Endothelial cell of umbilical vein (primary cell): ENCODE results near the gene MAP6D1. TPM values are rescaled to one million over a fixed set of nuclear protein-coding genes. Genes with fewer than 3 reads are reported as not detected.

Experiments used
- BruUV-seq: library from RNA; stranded (reverse); fragments of 400-500 nt; replicated peaks from 2 replicates; lab custom pipeline; 2021; lab: Mats Ljungman, UMichigan
- CTCF ChIA-PET: fragments of 300-600, 350-600 bp; sonication (Branson Sonifier 250); formaldehyde crosslinking; loops from one replicate; lab custom pipeline; 2021; ENCODE audit warnings: antibody characterized with exemption, inconsistent platforms; lab: Charles Lee
- POLR2A ChIA-PET: fragments of 300-600, 350-600 bp; sonication (Branson Sonifier 250); formaldehyde crosslinking; loops from one replicate; lab custom pipeline; 2021; ENCODE audit warnings: antibody characterized with exemption, inconsistent platforms; lab: Charles Lee
- DNase-seq: peaks from one replicate; pipeline ENCODE4 v3.0.0-alpha.2; 2011; ENCODE audit warnings: low read depth, low spot score
- FAIRE-seq: peaks from 2 replicates; lab custom pipeline; 2011; peaks lifted over from hg19 to GRCh38; lab: Jason Lieb, UNC
- H2AFZ ChIP-seq: 2 replicates; pipeline ENCODE4 v1.6.0; 2012; ENCODE audit warnings: low read depth, low read length, control low read depth, inconsistent platforms
- H3K27ac ChIP-seq: 2 replicates; pipeline ENCODE4 v1.5.1; 2011; ENCODE audit warnings: low read depth, mild to moderate bottlenecking, control low read depth, low read length, moderate library complexity; ENCODE audit not compliant: insufficient read depth
- H3K27me3 ChIP-seq, 2 experiments: 2 replicates each; pipeline versions ENCODE4 v1.6.0 to v1.6.1; 2011; ENCODE audit warnings: low read length in 2 of 2, mixed read lengths in 1 of 2; ENCODE audit not compliant: control insufficient read depth in 2 of 2, insufficient read depth in 2 of 2
- H3K36me3 ChIP-seq, 2 experiments: 2 replicates in 1 of 2; 3 replicates in 1 of 2; pipeline ENCODE4 v1.5.1; 2011; ENCODE audit warnings: low read length in 2 of 2, mild to moderate bottlenecking in 1 of 2, moderate library complexity in 1 of 2; ENCODE audit not compliant: control insufficient read depth in 2 of 2, insufficient read depth in 2 of 2; ENCODE audit errors: extremely low read depth in 1 of 2
- H3K4me1 ChIP-seq: 3 replicates; pipeline ENCODE4 v1.5.1; 2011; ENCODE audit warnings: mild to moderate bottlenecking, low read length; ENCODE audit not compliant: control insufficient read depth, insufficient read depth; ENCODE audit errors: extremely low read depth
- H3K4me2 ChIP-seq: 2 replicates; pipeline ENCODE4 v1.6.1; 2011; ENCODE audit warnings: low read length, control low read depth, mixed read lengths; ENCODE audit not compliant: insufficient read depth
- H3K4me3 ChIP-seq, 3 experiments: fragments of 200-600 bp in 1 of 3; sonication (generic), shearing (Covaris generic) in 1 of 3; replicated peaks in 1 of 3; 2 replicates each; pipeline ENCODE4 v1.5.1; 2011 to 2016; ENCODE audit warnings: control low read depth in 3 of 3, low read length in 3 of 3, mild to moderate bottlenecking in 2 of 3, inconsistent platforms in 1 of 3, low read depth in 1 of 3, moderate library complexity in 1 of 3; ENCODE audit not compliant: insufficient read depth in 1 of 3
- H3K79me2 ChIP-seq: 2 replicates; pipeline ENCODE4 v1.6.0; 2012; ENCODE audit warnings: low read length, inconsistent platforms; ENCODE audit not compliant: control insufficient read depth, insufficient read depth
- H3K9ac ChIP-seq: replicated peaks from 2 replicates; pipeline ENCODE3; 2011; ENCODE audit warnings: low read length, control low read depth; ENCODE audit not compliant: insufficient read depth; ENCODE audit errors: extremely low read depth
- H3K9me1 ChIP-seq: replicated peaks from 3 replicates; pipeline ENCODE4 v1.6.0; 2011; ENCODE audit warnings: mild to moderate bottlenecking, low read length; ENCODE audit not compliant: control insufficient read depth, insufficient read depth; ENCODE audit errors: extremely low read depth
- H3K9me3 ChIP-seq: replicated peaks from 2 replicates; pipeline ENCODE4 v1.5.1; 2012; ENCODE audit warnings: low read length, inconsistent platforms; ENCODE audit not compliant: control insufficient read depth, insufficient read depth
- H4K20me1 ChIP-seq: replicated peaks from 2 replicates; pipeline ENCODE3; 2011; ENCODE audit warnings: mild to moderate bottlenecking, low read length; ENCODE audit not compliant: control insufficient read depth, insufficient read depth; ENCODE audit errors: extremely low read depth
- FOS ChIP-seq: IDR thresholded peaks from 2 replicates; pipeline ENCODE4 v1.6.1; 2011; ENCODE audit warnings: mild to moderate bottlenecking, low read length, moderate library complexity, borderline replicate concordance; ENCODE audit not compliant: insufficient read depth
- GATA2 ChIP-seq: IDR thresholded peaks from 2 replicates; pipeline ENCODE4 v1.7.0; 2011; ENCODE audit warnings: low read depth, mild to moderate bottlenecking, moderate library complexity, mixed read lengths, low read length; ENCODE audit not compliant: insufficient read length, insufficient read depth
- JUN ChIP-seq: IDR thresholded peaks from 2 replicates; pipeline ENCODE4 v1.6.1; 2011; ENCODE audit warnings: borderline replicate concordance, low read depth; ENCODE audit not compliant: insufficient read length, insufficient read depth
- MYC ChIP-seq: IDR thresholded peaks from one replicate; pipeline ENCODE4 v1.6.1; 2011; ENCODE audit warnings: mild to moderate bottlenecking, low read depth, low read length
- POLR2A ChIP-seq: IDR thresholded peaks from 2 replicates; pipeline ENCODE4 v1.6.1; 2012; ENCODE audit warnings: low read depth, mild to moderate bottlenecking, control low read depth, low read length
- POLR2AphosphoS5 ChIP-seq: IDR thresholded peaks from 2 replicates; pipeline ENCODE4 v1.6.1; 2012; ENCODE audit warnings: low read depth, mild to moderate bottlenecking, control low read depth, low read length, moderate library complexity; ENCODE audit not compliant: insufficient read depth
- dilution Hi-C: fragments of 300-500 bp; cut with MboI; formaldehyde crosslinking; loops from one replicate; pipeline ENCODE4 v1.15.0; 2019; ENCODE audit warnings: low sequenced_read_pairs; ENCODE audit not compliant: extremely low pct_ligation_motif_present
- intact Hi-C: fragments of 100-400 bp; cut with micrococcal nuclease; formaldehyde crosslinking; loops from one replicate; pipeline ENCODE4 v1.10.0; 2022
- polyA plus RNA-seq, 4 experiments: library from polyadenylated mRNA; depleted of rRNA in 3 of 4; stranded (reverse) in 3 of 4; unstranded in 1 of 4; fragments of >200 nt; gene quantifications; 2 replicates each; pipeline versions ENCODE4 v1.2.1 to v1.2.3, GENCODE V29; 2011 to 2012; ENCODE audit warnings: missing spikeins in 1 of 4
- total RNA-seq: library from RNA; stranded (reverse); gene quantifications from 2 replicates; pipeline ENCODE4 v1.2.3, GENCODE V29; 2021
- TF ChIP-seq, protein P1 (sequence below): IDR thresholded peaks from 2 replicates; pipeline ENCODE4 v1.6.1; 2011; ENCODE audit not compliant: insufficient read depth, insufficient read length
- TF ChIP-seq, protein P2 (sequence below), 2 donors: IDR thresholded peaks; 1 replicate in 1 of 2; 2 replicates in 1 of 2; pipeline ENCODE4 v1.5.1; 2011; ENCODE audit warnings: low read length in 2 of 2, mild to moderate bottlenecking in 2 of 2, moderate library complexity in 2 of 2, control low read depth in 1 of 2, inconsistent platforms in 1 of 2, low read depth in 1 of 2; ENCODE audit not compliant: insufficient read depth in 1 of 2; ENCODE audit errors: extremely low read depth in 1 of 2

Gene MAP6D1
- total and polyA plus RNA-seq, 2 donors (not counting 3 experiments of a cell fraction or from before 2014, with no cell fraction given): 2.4 to 3.5 TPM

DNA sequence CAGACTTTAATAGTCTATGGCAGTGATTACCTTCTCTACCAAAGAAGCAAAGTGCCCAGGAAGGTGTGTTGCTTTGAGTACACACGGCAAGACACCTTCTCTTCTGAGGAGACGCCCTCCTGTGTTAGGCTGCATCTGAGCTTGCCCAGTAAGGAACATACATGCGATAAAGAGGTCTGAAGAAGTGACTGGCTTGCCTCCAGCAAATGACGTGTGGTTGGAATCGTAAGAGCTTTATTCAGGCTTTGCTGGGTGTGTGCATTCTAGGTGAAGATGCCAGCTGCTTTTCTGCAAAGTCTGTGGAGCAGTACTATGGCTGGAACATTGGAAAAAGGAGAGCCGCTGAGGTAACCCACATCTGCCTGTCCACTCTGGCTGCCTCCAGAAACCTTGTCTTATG lies 22.4 kb downstream of the MAP6D1 start:
- H3K36me3 ChIP-seq: peaks cover 43 to 51% of the 10 kb centered on the region in 2 experiments
- no peak overlapping the region for H3K4me3 ChIP-seq
- dilution Hi-C loops (no loop called here), intact Hi-C loops (no loop called here)
- no peaks in the 10 kb centered on the region for H3K79me2 ChIP-seq
- H3K27ac ChIP-seq: no peak overlapping the region
- TF ChIP-seq MYC: no peak
- no peak for TF ChIP-seq POLR2AphosphoS5
- TF ChIP-seq POLR2A: no peak
- no peak for TF ChIP-seq FOS
- TF ChIP-seq, protein P1, sequence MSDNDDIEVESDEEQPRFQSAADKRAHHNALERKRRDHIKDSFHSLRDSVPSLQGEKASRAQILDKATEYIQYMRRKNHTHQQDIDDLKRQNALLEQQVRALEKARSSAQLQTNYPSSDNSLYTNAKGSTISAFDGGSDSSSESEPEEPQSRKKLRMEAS: no peak
- TF ChIP-seq, protein P2, sequence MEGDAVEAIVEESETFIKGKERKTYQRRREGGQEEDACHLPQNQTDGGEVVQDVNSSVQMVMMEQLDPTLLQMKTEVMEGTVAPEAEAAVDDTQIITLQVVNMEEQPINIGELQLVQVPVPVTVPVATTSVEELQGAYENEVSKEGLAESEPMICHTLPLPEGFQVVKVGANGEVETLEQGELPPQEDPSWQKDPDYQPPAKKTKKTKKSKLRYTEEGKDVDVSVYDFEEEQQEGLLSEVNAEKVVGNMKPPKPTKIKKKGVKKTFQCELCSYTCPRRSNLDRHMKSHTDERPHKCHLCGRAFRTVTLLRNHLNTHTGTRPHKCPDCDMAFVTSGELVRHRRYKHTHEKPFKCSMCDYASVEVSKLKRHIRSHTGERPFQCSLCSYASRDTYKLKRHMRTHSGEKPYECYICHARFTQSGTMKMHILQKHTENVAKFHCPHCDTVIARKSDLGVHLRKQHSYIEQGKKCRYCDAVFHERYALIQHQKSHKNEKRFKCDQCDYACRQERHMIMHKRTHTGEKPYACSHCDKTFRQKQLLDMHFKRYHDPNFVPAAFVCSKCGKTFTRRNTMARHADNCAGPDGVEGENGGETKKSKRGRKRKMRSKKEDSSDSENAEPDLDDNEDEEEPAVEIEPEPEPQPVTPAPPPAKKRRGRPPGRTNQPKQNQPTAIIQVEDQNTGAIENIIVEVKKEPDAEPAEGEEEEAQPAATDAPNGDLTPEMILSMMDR (IDR thresholded peaks at IDR 0.05; ENCODE audit: extremely low read depth in 1 of 2, insufficient read depth in 1 of 2, low read depth in 1 of 2, low read length in 2 of 2): no peak
- TF ChIP-seq GATA2: no peak
- no peak for TF ChIP-seq JUN
- no peak for DNase-seq
- H3K4me1 ChIP-seq: no peaks in the 10 kb centered on the region
- H3K4me2 ChIP-seq: no peak overlapping the region
- no peak overlapping the region for H2AFZ ChIP-seq
- H3K9ac ChIP-seq: no peak overlapping the region
- H3K9me1 ChIP-seq: no peaks in the 10 kb centered on the region
- ChIA-PET POLR2A (no interaction called here), CTCF (no interaction called here)
- FAIRE-seq: no peak
- BruUV-seq: no TSS peak
- no peaks in the 10 kb centered on the region for H3K9me3 ChIP-seq
- no peaks in the 10 kb centered on the region for H3K27me3 ChIP-seq
- H4K20me1 ChIP-seq: no peaks in the 10 kb centered on the region
